Measurements from ENCODE around the gene VSNL1. TPM values are rescaled to one million over a fixed set of nuclear protein-coding genes. Genes with fewer than 3 reads are reported as not detected.

Gene VSNL1
- total and polyA plus RNA-seq, 11 donors: 2.6 to 26.3 (median 19.3) TPM

- H3K36me3 ChIP-seq: no peaks in the 10 kb centered on the region
- intact Hi-C loops (cut with DNase I): no loop called here
- no peaks in the 10 kb centered on the region for H3K4me1 ChIP-seq
- TF ChIP-seq POLR2A (IDR thresholded peaks at IDR 0.05): no peak
- TF ChIP-seq, protein P1, sequence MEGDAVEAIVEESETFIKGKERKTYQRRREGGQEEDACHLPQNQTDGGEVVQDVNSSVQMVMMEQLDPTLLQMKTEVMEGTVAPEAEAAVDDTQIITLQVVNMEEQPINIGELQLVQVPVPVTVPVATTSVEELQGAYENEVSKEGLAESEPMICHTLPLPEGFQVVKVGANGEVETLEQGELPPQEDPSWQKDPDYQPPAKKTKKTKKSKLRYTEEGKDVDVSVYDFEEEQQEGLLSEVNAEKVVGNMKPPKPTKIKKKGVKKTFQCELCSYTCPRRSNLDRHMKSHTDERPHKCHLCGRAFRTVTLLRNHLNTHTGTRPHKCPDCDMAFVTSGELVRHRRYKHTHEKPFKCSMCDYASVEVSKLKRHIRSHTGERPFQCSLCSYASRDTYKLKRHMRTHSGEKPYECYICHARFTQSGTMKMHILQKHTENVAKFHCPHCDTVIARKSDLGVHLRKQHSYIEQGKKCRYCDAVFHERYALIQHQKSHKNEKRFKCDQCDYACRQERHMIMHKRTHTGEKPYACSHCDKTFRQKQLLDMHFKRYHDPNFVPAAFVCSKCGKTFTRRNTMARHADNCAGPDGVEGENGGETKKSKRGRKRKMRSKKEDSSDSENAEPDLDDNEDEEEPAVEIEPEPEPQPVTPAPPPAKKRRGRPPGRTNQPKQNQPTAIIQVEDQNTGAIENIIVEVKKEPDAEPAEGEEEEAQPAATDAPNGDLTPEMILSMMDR (IDR thresholded peaks at IDR 0.05): no peak
- no peak overlapping the region for H3K4me3 ChIP-seq
- no peak overlapping the region for H3K27ac ChIP-seq
- ATAC-seq (no peak), DNase-seq (no peak)
- no peaks in the 10 kb centered on the region for H3K27me3 ChIP-seq
- 70 to 78% (median 75%) methylated on average over 2 of the region's 2 CpGs for WGBS, 4 donors
- H3K9me3 ChIP-seq: no peaks in the 10 kb centered on the region
Measured at GRCh38 chr2:17506736-17507616, 33.5 kb upstream of the VSNL1 start.

- H3K4me3 ChIP-seq: no peak overlapping the region
- DNase-seq (no peak), ATAC-seq (no peak)
- H3K9me3 ChIP-seq: no peaks in the 10 kb centered on the region
- intact Hi-C loops (cut with DNase I): no loop called here
- H3K4me1 ChIP-seq: peaks cover 0 to 14% (median 0%) of the 10 kb centered on the region in 12 donors
- peaks cover 0 to 21% (median 0%) of the 10 kb centered on the region in 9 donors for H3K27me3 ChIP-seq
- no peak overlapping the region for H3K27ac ChIP-seq
- H3K36me3 ChIP-seq: no peaks in the 10 kb centered on the region
- TF ChIP-seq POLR2A (IDR thresholded peaks at IDR 0.05): no peak
- TF ChIP-seq, protein P1 (IDR thresholded peaks at IDR 0.05): no peak
Measured at GRCh38 chr2:17515652-17516051, 24.8 kb upstream of the VSNL1 start.

- peak overlapping the region in 11 of 12 donors; percentile 35 to 56 (median 48) for H3K4me3 ChIP-seq
- DNase-seq (no peak), ATAC-seq (peak; percentile 36 to 52 (median 46))
- H3K9me3 ChIP-seq: no peaks in the 10 kb centered on the region
- WGBS, 4 donors: 30 to 34% (median 32%) methylated on average over 8 of the region's 8 CpGs
- peaks cover 0 to 21% (median 0%) of the 10 kb centered on the region in 9 donors for H3K27me3 ChIP-seq
- no peak for TF ChIP-seq POLR2A (IDR thresholded peaks at IDR 0.05)
- TF ChIP-seq, protein P1 (IDR thresholded peaks at IDR 0.05): no peak
- H3K4me1 ChIP-seq: peaks cover 0 to 14% (median 0%) of the 10 kb centered on the region in 12 donors
- H3K27ac ChIP-seq: peak overlapping the region; percentile 72 to 92 (median 84)
- intact Hi-C loops (cut with DNase I): loop anchor here in 1 of 10 donors (2.0 kb wide), 1 partner anchor 21 kb away; no protein-coding TSS in a partner anchor
- no peaks in the 10 kb centered on the region for H3K36me3 ChIP-seq
Measured at GRCh38 chr2:17517481-17518211, 22.9 kb upstream of the VSNL1 start.
